ENCODE measurements around the gene WWOX. TPM values are rescaled to one million over a fixed set of nuclear protein-coding genes. Genes with fewer than 3 reads are reported as not detected.

Gene WWOX
- total RNA-seq, 1 experiment from 2014 or later: 18.0 TPM

GRCh38 chr16:78192734-78193488 lies 93.5 kb downstream of the WWOX start:
- DNase-seq (ENCODE audit: low read depth): no peak

GRCh38 chr16:78194948-78195347 lies 95.5 kb downstream of the WWOX start:
- no peak for DNase-seq (ENCODE audit: low read depth)

- DNase-seq (ENCODE audit: low read depth): no peak
Measured at GRCh38 chr16:78195797-78196196, 96.3 kb downstream of the WWOX start.

GRCh38 chr16:78196502-78196901 lies 97.0 kb downstream of the WWOX start:
- no peak for DNase-seq (ENCODE audit: low read depth)

- no peak for DNase-seq (ENCODE audit: low read depth)
Measured at GRCh38 chr16:78198288-78198687, 98.8 kb downstream of the WWOX start.

- no peak for DNase-seq (ENCODE audit: low read depth)
Measured at GRCh38 chr16:78199325-78200022, 100.0 kb downstream of the WWOX start.

- no peak for DNase-seq (ENCODE audit: low read depth)
Measured at GRCh38 chr16:78200023-78200389, 100.6 kb downstream of the WWOX start.

GRCh38 chr16:78200623-78201096 lies 101.2 kb downstream of the WWOX start:
- DNase-seq (ENCODE audit: low read depth): no peak

GRCh38 chr16:78205506-78205905 lies 106.1 kb downstream of the WWOX start:
- DNase-seq (ENCODE audit: low read depth): no peak

GRCh38 chr16:78206623-78207223 lies 107.3 kb downstream of the WWOX start:
- no peak for DNase-seq (ENCODE audit: low read depth)

- DNase-seq (ENCODE audit: low read depth): peak; percentile 71
Measured at GRCh38 chr16:78209951-78210661, 110.7 kb downstream of the WWOX start.

GRCh38 chr16:78211020-78211599 lies 111.7 kb downstream of the WWOX start:
- no peak for DNase-seq (ENCODE audit: low read depth)

GRCh38 chr16:78211946-78212345 lies 112.5 kb downstream of the WWOX start:
- no peak for DNase-seq (ENCODE audit: low read depth)

GRCh38 chr16:78212674-78213073 lies 113.2 kb downstream of the WWOX start:
- DNase-seq (ENCODE audit: low read depth): no peak

- DNase-seq (ENCODE audit: low read depth): no peak
Measured at GRCh38 chr16:78213751-78214150, 114.3 kb downstream of the WWOX start.

- DNase-seq (ENCODE audit: low read depth): no peak
Measured at GRCh38 chr16:78215222-78215621, 115.8 kb downstream of the WWOX start.

GRCh38 chr16:78216166-78216745 lies 116.8 kb downstream of the WWOX start:
- peak; percentile 5 for DNase-seq (ENCODE audit: low read depth)

GRCh38 chr16:78217276-78217675 lies 117.8 kb downstream of the WWOX start:
- DNase-seq (ENCODE audit: low read depth): no peak

- no peak for DNase-seq (ENCODE audit: low read depth)
Measured at GRCh38 chr16:78218279-78218678, 118.8 kb downstream of the WWOX start.

GRCh38 chr16:78218856-78219651 lies 119.6 kb downstream of the WWOX start:
- DNase-seq (ENCODE audit: low read depth): no peak
